Measurements from ENCODE around the gene PFDN5.
"Not testable (repeated sequence)": the region's sequence is repeated elsewhere in the genome, so short reads cannot be mapped to it uniquely, and the experiment has no call there.

PFDN5 gene

GRCh38 chr12:53292426-53292825 is 2.9 kb upstream of the PFDN5 start:
- Histone ChIP-seq H3K36me3 (ENCODE audit: control insufficient read depth, insufficient read depth, low read length) (no peaks in the 10 kb centered on the region), H3K4me1 (ENCODE audit: control insufficient read depth, insufficient read depth, low read length) (peaks cover 6% of the 10 kb centered on the region), H3K4me3 (ENCODE audit: low read length) (no peak overlapping the region), H3K9ac (ENCODE audit: low read length) (no peak overlapping the region), H3K9me3 (ENCODE audit: control insufficient read depth, low read length) (no peaks in the 10 kb centered on the region), H3K27me3 (ENCODE audit: control insufficient read depth, insufficient read depth, low read length) (no peaks in the 10 kb centered on the region)

GRCh38 chr12:53295891-53296219 is 513 bp downstream of the PFDN5 start:
- Histone ChIP-seq H3K36me3 (ENCODE audit: control insufficient read depth, insufficient read depth, low read length) (no peaks in the 10 kb centered on the region), H3K27me3 (ENCODE audit: control insufficient read depth, insufficient read depth, low read length) (no peaks in the 10 kb centered on the region), H3K9ac (ENCODE audit: low read length) (peak overlapping the region; percentile 96), H3K4me3 (ENCODE audit: low read length) (peak overlapping the region; percentile 90), H3K9me3 (ENCODE audit: control insufficient read depth, low read length) (no peaks in the 10 kb centered on the region), H3K4me1 (ENCODE audit: control insufficient read depth, insufficient read depth, low read length) (peaks cover 14% of the 10 kb centered on the region)

- H3K9me3 ChIP-seq (ENCODE audit: control insufficient read depth, low read length), result not testable (repeated sequence)
- H3K4me1 ChIP-seq (ENCODE audit: control insufficient read depth, insufficient read depth, low read length), result peaks cover 14% of the 10 kb centered on the region
Measured at GRCh38 chr12:53297106-53297505, 1.8 kb downstream of the PFDN5 start.

GRCh38 chr12:53298164-53298563 is 2.8 kb downstream of the PFDN5 start:
- no peaks in the 10 kb centered on the region for H3K27me3 ChIP-seq (ENCODE audit: control insufficient read depth, insufficient read depth, low read length)
- no peak overlapping the region for H3K9ac ChIP-seq (ENCODE audit: low read length)
- no peaks in the 10 kb centered on the region for H3K9me3 ChIP-seq (ENCODE audit: control insufficient read depth, low read length)
- no peak overlapping the region for H3K4me3 ChIP-seq (ENCODE audit: low read length)
- no peaks in the 10 kb centered on the region for H3K36me3 ChIP-seq (ENCODE audit: control insufficient read depth, insufficient read depth, low read length)
- H3K4me1 ChIP-seq (ENCODE audit: control insufficient read depth, insufficient read depth, low read length), result peaks cover 14% of the 10 kb centered on the region

More at GRCh38 chr12:53297106-53297505, 1.8 kb downstream of the PFDN5 start:
- H3K27me3 ChIP-seq (ENCODE audit: control insufficient read depth, insufficient read depth, low read length); H3K36me3 ChIP-seq (ENCODE audit: control insufficient read depth, insufficient read depth, low read length); H3K9ac ChIP-seq (ENCODE audit: low read length); H3K4me3 ChIP-seq (ENCODE audit: low read length): not testable (repeated sequence)

GRCh38 chr12:53299101-53299453 is 3.7 kb downstream of the PFDN5 start:
- Histone ChIP-seq H3K9me3 (ENCODE audit: control insufficient read depth, low read length) (no peaks in the 10 kb centered on the region), H3K4me1 (ENCODE audit: control insufficient read depth, insufficient read depth, low read length) (peaks cover 14% of the 10 kb centered on the region), H3K27me3 (ENCODE audit: control insufficient read depth, insufficient read depth, low read length) (no peaks in the 10 kb centered on the region), H3K4me3 (ENCODE audit: low read length) (peak overlapping the region; percentile 86), H3K9ac (ENCODE audit: low read length) (no peak overlapping the region), H3K36me3 (ENCODE audit: control insufficient read depth, insufficient read depth, low read length) (no peaks in the 10 kb centered on the region)

- no peaks in the 10 kb centered on the region for H3K27me3 ChIP-seq (ENCODE audit: control insufficient read depth, insufficient read depth, low read length)
- H3K9me3 ChIP-seq (ENCODE audit: control insufficient read depth, low read length), result no peaks in the 10 kb centered on the region
- peaks cover 14% of the 10 kb centered on the region for H3K4me1 ChIP-seq (ENCODE audit: control insufficient read depth, insufficient read depth, low read length)
- H3K36me3 ChIP-seq (ENCODE audit: control insufficient read depth, insufficient read depth, low read length), result no peaks in the 10 kb centered on the region
- peak within 1 kb of the TSS; percentile 63 for H3K9ac ChIP-seq (ENCODE audit: low read length)
- H3K4me3 ChIP-seq (ENCODE audit: low read length), result peak within 1 kb of the TSS; percentile 86
Measured at GRCh38 chr12:53299454-53300180, 4.3 kb downstream of the PFDN5 start, which contains the start of gene MYG1. Gene MYG1 (plus strand): TSS chr12:53299695. CDS start chr12:53299738, 43 bp downstream.

- Histone ChIP-seq H3K4me3 (ENCODE audit: low read length) (peak overlapping the region; percentile 86), H3K4me1 (ENCODE audit: control insufficient read depth, insufficient read depth, low read length) (peaks cover 14% of the 10 kb centered on the region), H3K36me3 (ENCODE audit: control insufficient read depth, insufficient read depth, low read length) (no peaks in the 10 kb centered on the region), H3K9me3 (ENCODE audit: control insufficient read depth, low read length) (no peaks in the 10 kb centered on the region), H3K27me3 (ENCODE audit: control insufficient read depth, insufficient read depth, low read length) (no peaks in the 10 kb centered on the region), H3K9ac (ENCODE audit: low read length) (peak overlapping the region; percentile 63)
Measured at GRCh38 chr12:53300187-53300586, 4.8 kb downstream of the PFDN5 start.

GRCh38 chr12:53302903-53303302 is 7.6 kb downstream of the PFDN5 start:
- Histone ChIP-seq H3K4me1 (ENCODE audit: control insufficient read depth, insufficient read depth, low read length) (peaks cover 8% of the 10 kb centered on the region), H3K9ac (ENCODE audit: low read length) (no peak overlapping the region), H3K36me3 (ENCODE audit: control insufficient read depth, insufficient read depth, low read length) (peaks cover 3% of the 10 kb centered on the region), H3K9me3 (ENCODE audit: control insufficient read depth, low read length) (no peaks in the 10 kb centered on the region), H3K4me3 (ENCODE audit: low read length) (no peak overlapping the region), H3K27me3 (ENCODE audit: control insufficient read depth, insufficient read depth, low read length) (no peaks in the 10 kb centered on the region)

- no peak overlapping the region for H3K4me3 ChIP-seq (ENCODE audit: low read length)
- H3K9me3 ChIP-seq (ENCODE audit: control insufficient read depth, low read length), result no peaks in the 10 kb centered on the region
- H3K36me3 ChIP-seq (ENCODE audit: control insufficient read depth, insufficient read depth, low read length), result peaks cover 12% of the 10 kb centered on the region
- H3K9ac ChIP-seq (ENCODE audit: low read length), result no peak overlapping the region
- no peaks in the 10 kb centered on the region for H3K4me1 ChIP-seq (ENCODE audit: control insufficient read depth, insufficient read depth, low read length)
- H3K27me3 ChIP-seq (ENCODE audit: control insufficient read depth, insufficient read depth, low read length), result no peaks in the 10 kb centered on the region
Measured at GRCh38 chr12:53306826-53307225, 11.5 kb downstream of the PFDN5 start.

- H3K9ac ChIP-seq (ENCODE audit: low read length), result no peak overlapping the region
- no peak overlapping the region for H3K4me3 ChIP-seq (ENCODE audit: low read length)
- H3K9me3 ChIP-seq (ENCODE audit: control insufficient read depth, low read length), result no peaks in the 10 kb centered on the region
- peaks cover 12% of the 10 kb centered on the region for H3K36me3 ChIP-seq (ENCODE audit: control insufficient read depth, insufficient read depth, low read length)
- H3K4me1 ChIP-seq (ENCODE audit: control insufficient read depth, insufficient read depth, low read length), result no peaks in the 10 kb centered on the region
- no peaks in the 10 kb centered on the region for H3K27me3 ChIP-seq (ENCODE audit: control insufficient read depth, insufficient read depth, low read length)
Measured at GRCh38 chr12:53308276-53308675, 12.9 kb downstream of the PFDN5 start.

GRCh38 chr12:53313996-53314395 is 18.7 kb downstream of the PFDN5 start:
- Histone ChIP-seq H3K36me3 (ENCODE audit: control insufficient read depth, insufficient read depth, low read length) (peaks cover 5% of the 10 kb centered on the region), H3K9ac (ENCODE audit: low read length) (no peak overlapping the region)

GRCh38 chr12:53320352-53321195 is 25.2 kb downstream of the PFDN5 start:
- Histone ChIP-seq H3K4me1 (ENCODE audit: control insufficient read depth, insufficient read depth, low read length) (peaks cover 28% of the 10 kb centered on the region), H3K27me3 (ENCODE audit: control insufficient read depth, insufficient read depth, low read length) (peaks cover 3% of the 10 kb centered on the region), H3K36me3 (ENCODE audit: control insufficient read depth, insufficient read depth, low read length) (no peaks in the 10 kb centered on the region), H3K9me3 (ENCODE audit: control insufficient read depth, low read length) (no peaks in the 10 kb centered on the region), H3K9ac (ENCODE audit: low read length) (peak overlapping the region; percentile 67), H3K4me3 (ENCODE audit: low read length) (peak overlapping the region; percentile 98)

More at GRCh38 chr12:53313996-53314395, 18.7 kb downstream of the PFDN5 start:
- Histone ChIP-seq H3K4me1 (ENCODE audit: control insufficient read depth, insufficient read depth, low read length) (no peaks in the 10 kb centered on the region), H3K9me3 (ENCODE audit: control insufficient read depth, low read length) (no peaks in the 10 kb centered on the region), H3K4me3 (ENCODE audit: low read length) (no peak overlapping the region), H3K27me3 (ENCODE audit: control insufficient read depth, insufficient read depth, low read length) (no peaks in the 10 kb centered on the region)
